Measurements from ENCODE around the gene PLN.

GRCh38 chr6:118578617-118579016, 30.5 kb downstream of the PLN start:
- TF ChIP-seq SPI1 (IDR thresholded peaks at IDR 0.05; ENCODE audit: low read depth, low read length) (no peak), POLR2AphosphoS5 (IDR thresholded peaks at IDR 0.05; ENCODE audit: low read depth, low read length) (no peak), POLR2A (IDR thresholded peaks at IDR 0.05; ENCODE audit: low read depth, low read length) (no peak), TAF1 (IDR thresholded peaks at IDR 0.05; ENCODE audit: low read depth, low read length) (no peak), PAX5 (IDR thresholded peaks at IDR 0.05; ENCODE audit: insufficient read depth, low read length, severe bottlenecking) (no peak), POU2F2 (IDR thresholded peaks at IDR 0.05; ENCODE audit: low read depth, low read length) (no peak)
